HepG2 (cell line): ENCODE data around the gene CCDC183. TPM values are rescaled to one million over a fixed set of nuclear protein-coding genes. Genes with fewer than 3 reads are reported as not detected.
A peak's percentile ranks its signal among the peaks of the same experiment; 100 is the strongest.

Experiments used
- ASH2L ChIP-seq: fragments of 300-600, 200-600 bp; sonication (generic); IDR thresholded peaks from 2 replicates; pipeline ENCODE4 v1.7.0; 2017; ENCODE audit warnings: low read depth, mild to moderate bottlenecking, moderate library complexity, mixed read lengths, low read length; ENCODE audit not compliant: insufficient read length
- CAMTA2 ChIP-seq: sonication (generic); formaldehyde crosslinking; IDR thresholded peaks from 2 replicates; pipeline ENCODE4 v1.4.0; 2020; ENCODE audit warnings: mild to moderate bottlenecking, missing genetic modification reagents, borderline replicate concordance
- EEA1 ChIP-seq: sonication (generic); formaldehyde crosslinking; IDR thresholded peaks from 2 replicates; pipeline ENCODE4 v1.5.1; 2020; ENCODE audit warnings: mild to moderate bottlenecking, missing genetic modification reagents, borderline replicate concordance
- FLYWCH1 ChIP-seq: sonication (generic); formaldehyde crosslinking; IDR thresholded peaks from 2 replicates; pipeline ENCODE4 v1.8.1; 2023; ENCODE audit warnings: mild to moderate bottlenecking, missing genetic modification reagents
- HOXA3 ChIP-seq: sonication (generic); formaldehyde crosslinking; IDR thresholded peaks from 2 replicates; pipeline ENCODE4 v1.5.0; 2020; ENCODE audit warnings: missing genetic modification reagents
- MEIS1 ChIP-seq: sonication (generic); formaldehyde crosslinking; IDR thresholded peaks from 2 replicates; pipeline ENCODE4 v1.9.0; 2021; ENCODE audit warnings: mild to moderate bottlenecking, missing genetic modification reagents, moderate library complexity, borderline replicate concordance
- RBM39 ChIP-seq: fragments of 200-400 bp; formaldehyde crosslinking; IDR thresholded peaks from one replicate; pipeline ENCODE4 v1.6.1; 2018; ENCODE audit warnings: antibody characterized with exemption, mild to moderate bottlenecking, low read depth, low read length; ENCODE audit not compliant: poor library complexity, severe bottlenecking
- SPEN ChIP-seq: sonication (generic); formaldehyde crosslinking; IDR thresholded peaks from 2 replicates; pipeline ENCODE4 v1.5.1; 2020; ENCODE audit warnings: low read depth, mild to moderate bottlenecking, missing genetic modification reagents
- ZNF317 ChIP-seq: sonication (generic); formaldehyde crosslinking; IDR thresholded peaks from 2 replicates; pipeline ENCODE4 v1.5.0; 2020; ENCODE audit warnings: mild to moderate bottlenecking, missing genetic modification reagents
- ZNF558 ChIP-seq: sonication (generic); formaldehyde crosslinking; IDR thresholded peaks from 2 replicates; pipeline ENCODE4 v1.9.0; 2022; ENCODE audit warnings: mild to moderate bottlenecking, missing genetic modification reagents, borderline replicate concordance
- ZNF567 ChIP-seq: sonication (generic); formaldehyde crosslinking; IDR thresholded peaks from 2 replicates; pipeline ENCODE4 v1.8.1; 2023; ENCODE audit warnings: mild to moderate bottlenecking, missing genetic modification reagents, borderline replicate concordance
- ZNF572 ChIP-seq: sonication (generic); formaldehyde crosslinking; IDR thresholded peaks from 2 replicates; pipeline ENCODE4 v1.5.1; 2020; ENCODE audit warnings: mild to moderate bottlenecking, missing genetic modification reagents
- ZNF792 ChIP-seq: IDR thresholded peaks from 2 replicates; pipeline ENCODE4 v1.6.1; 2016
- polyA plus RNA-seq, 8 experiments: library from polyadenylated mRNA; depleted of rRNA in 3 of 8; stranded (reverse) in 7 of 8; unstranded in 1 of 8; fragments of >200 nt; fragmentation: Illumina TruSeq in 4 of 8; extraction: Trizol in 4 of 8; gene quantifications; 2 replicates each; pipeline versions ENCODE4 v1.2.1 to v1.2.3, GENCODE V29; 2011 to 2016; ENCODE audit warnings: low read depth in 4 of 8, missing spikeins in 1 of 8, mixed read lengths in 1 of 8; ENCODE audit not compliant: insufficient read depth in 1 of 8
- total RNA-seq, 5 experiments: library from RNA; depleted of rRNA; stranded (reverse); fragments of >200 nt; fragmentation: Illumina TruSeq; extraction: Trizol; gene quantifications; 2 replicates each; pipeline ENCODE4 v1.2.3, GENCODE V29; 2016; ENCODE audit warnings: low read depth in 1 of 5
- TF ChIP-seq, protein P1 (sequence below): sonication (generic); formaldehyde crosslinking; IDR thresholded peaks from 2 replicates; pipeline ENCODE4 v1.4.0; 2020; ENCODE audit warnings: mild to moderate bottlenecking, missing genetic modification reagents
- TF ChIP-seq, protein P2 (sequence below): sonication (generic); formaldehyde crosslinking; IDR thresholded peaks from 2 replicates; pipeline ENCODE4 v1.5.0; 2020; ENCODE audit warnings: missing genetic modification reagents
- TF ChIP-seq, protein P3 (sequence below): sonication (generic); formaldehyde crosslinking; IDR thresholded peaks from 2 replicates; pipeline ENCODE4 v1.4.0; 2020; ENCODE audit warnings: missing genetic modification reagents
- TF ChIP-seq, protein P4 (sequence below): IDR thresholded peaks from 2 replicates; pipeline ENCODE4 v1.6.1; 2012; ENCODE audit warnings: low read length, improper control_type of control experiment
- TF ChIP-seq, protein P5 (sequence below): IDR thresholded peaks from 2 replicates; pipeline ENCODE4 v1.6.1; 2016; ENCODE audit warnings: mild to moderate bottlenecking, missing biosample characterization, missing genetic modification reagents
- TF ChIP-seq, protein P6 (sequence below): sonication (generic); formaldehyde crosslinking; IDR thresholded peaks from 2 replicates; pipeline ENCODE4 v1.5.1; 2020; ENCODE audit warnings: mild to moderate bottlenecking, missing genetic modification reagents, moderate library complexity

The CCDC183 gene
- total and polyA plus RNA-seq, 2 of the 13 experiments (the other 11 are each of a cell fraction or from before 2014, with no cell fraction given): 5.0 to 66.4 TPM

DNA sequence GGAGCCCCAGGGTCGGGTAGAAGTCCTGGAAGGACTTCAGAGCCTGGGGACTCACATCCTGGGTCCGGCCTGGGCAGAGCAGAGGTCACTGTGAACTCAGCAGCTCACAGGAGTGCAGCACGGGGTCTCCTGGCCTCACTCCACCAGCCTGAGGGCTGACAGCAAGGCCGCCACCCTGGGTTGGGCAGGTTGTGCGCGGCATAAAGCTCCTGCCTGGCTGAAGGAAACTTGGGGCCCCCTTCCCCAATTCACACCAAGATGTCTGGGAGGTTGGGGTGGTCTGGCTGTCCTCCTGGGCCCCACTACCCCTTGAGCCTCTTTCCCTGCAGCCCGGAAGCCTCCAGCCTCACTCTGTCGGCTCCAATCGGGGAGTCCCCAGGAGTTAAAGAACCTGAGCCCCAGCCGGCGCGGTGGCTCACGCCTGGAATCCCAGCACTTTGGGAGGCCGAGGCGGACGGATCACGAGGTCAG lies 33.9 kb upstream of the CCDC183 start (continued):
- TF ChIP-seq, protein P1, sequence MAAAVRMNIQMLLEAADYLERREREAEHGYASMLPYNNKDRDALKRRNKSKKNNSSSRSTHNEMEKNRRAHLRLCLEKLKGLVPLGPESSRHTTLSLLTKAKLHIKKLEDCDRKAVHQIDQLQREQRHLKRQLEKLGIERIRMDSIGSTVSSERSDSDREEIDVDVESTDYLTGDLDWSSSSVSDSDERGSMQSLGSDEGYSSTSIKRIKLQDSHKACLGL: no peak
- TF ChIP-seq EEA1 (no peak), CAMTA2 (CRISPR knock-in tag) (no peak), ZNF792 (CRISPR knock-in tag) (no peak), ZNF558 (CRISPR knock-in tag) (no peak), ZNF572 (CRISPR knock-in tag) (no peak), FLYWCH1 (CRISPR knock-in tag) (no peak), HOXA3 (CRISPR knock-in tag) (peak; percentile 32; the same call in 1 of the 2 replicates), SPEN (CRISPR knock-in tag) (peak; percentile 58), ZNF567 (CRISPR knock-in tag) (no peak), MEIS1 (CRISPR knock-in tag) (no peak), ZNF317 (no peak), ASH2L (no peak), RBM39 (no peak)
- TF ChIP-seq, protein P2, sequence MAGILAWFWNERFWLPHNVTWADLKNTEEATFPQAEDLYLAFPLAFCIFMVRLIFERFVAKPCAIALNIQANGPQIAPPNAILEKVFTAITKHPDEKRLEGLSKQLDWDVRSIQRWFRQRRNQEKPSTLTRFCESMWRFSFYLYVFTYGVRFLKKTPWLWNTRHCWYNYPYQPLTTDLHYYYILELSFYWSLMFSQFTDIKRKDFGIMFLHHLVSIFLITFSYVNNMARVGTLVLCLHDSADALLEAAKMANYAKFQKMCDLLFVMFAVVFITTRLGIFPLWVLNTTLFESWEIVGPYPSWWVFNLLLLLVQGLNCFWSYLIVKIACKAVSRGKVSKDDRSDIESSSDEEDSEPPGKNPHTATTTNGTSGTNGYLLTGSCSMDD (CRISPR knock-in tag): no peak
- TF ChIP-seq, protein P3, sequence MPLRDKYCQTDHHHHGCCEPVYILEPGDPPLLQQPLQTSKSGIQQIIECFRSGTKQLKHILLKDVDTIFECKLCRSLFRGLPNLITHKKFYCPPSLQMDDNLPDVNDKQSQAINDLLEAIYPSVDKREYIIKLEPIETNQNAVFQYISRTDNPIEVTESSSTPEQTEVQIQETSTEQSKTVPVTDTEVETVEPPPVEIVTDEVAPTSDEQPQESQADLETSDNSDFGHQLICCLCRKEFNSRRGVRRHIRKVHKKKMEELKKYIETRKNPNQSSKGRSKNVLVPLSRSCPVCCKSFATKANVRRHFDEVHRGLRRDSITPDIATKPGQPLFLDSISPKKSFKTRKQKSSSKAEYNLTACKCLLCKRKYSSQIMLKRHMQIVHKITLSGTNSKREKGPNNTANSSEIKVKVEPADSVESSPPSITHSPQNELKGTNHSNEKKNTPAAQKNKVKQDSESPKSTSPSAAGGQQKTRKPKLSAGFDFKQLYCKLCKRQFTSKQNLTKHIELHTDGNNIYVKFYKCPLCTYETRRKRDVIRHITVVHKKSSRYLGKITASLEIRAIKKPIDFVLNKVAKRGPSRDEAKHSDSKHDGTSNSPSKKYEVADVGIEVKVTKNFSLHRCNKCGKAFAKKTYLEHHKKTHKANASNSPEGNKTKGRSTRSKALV (CRISPR knock-in tag): no peak
- TF ChIP-seq, protein P4, sequence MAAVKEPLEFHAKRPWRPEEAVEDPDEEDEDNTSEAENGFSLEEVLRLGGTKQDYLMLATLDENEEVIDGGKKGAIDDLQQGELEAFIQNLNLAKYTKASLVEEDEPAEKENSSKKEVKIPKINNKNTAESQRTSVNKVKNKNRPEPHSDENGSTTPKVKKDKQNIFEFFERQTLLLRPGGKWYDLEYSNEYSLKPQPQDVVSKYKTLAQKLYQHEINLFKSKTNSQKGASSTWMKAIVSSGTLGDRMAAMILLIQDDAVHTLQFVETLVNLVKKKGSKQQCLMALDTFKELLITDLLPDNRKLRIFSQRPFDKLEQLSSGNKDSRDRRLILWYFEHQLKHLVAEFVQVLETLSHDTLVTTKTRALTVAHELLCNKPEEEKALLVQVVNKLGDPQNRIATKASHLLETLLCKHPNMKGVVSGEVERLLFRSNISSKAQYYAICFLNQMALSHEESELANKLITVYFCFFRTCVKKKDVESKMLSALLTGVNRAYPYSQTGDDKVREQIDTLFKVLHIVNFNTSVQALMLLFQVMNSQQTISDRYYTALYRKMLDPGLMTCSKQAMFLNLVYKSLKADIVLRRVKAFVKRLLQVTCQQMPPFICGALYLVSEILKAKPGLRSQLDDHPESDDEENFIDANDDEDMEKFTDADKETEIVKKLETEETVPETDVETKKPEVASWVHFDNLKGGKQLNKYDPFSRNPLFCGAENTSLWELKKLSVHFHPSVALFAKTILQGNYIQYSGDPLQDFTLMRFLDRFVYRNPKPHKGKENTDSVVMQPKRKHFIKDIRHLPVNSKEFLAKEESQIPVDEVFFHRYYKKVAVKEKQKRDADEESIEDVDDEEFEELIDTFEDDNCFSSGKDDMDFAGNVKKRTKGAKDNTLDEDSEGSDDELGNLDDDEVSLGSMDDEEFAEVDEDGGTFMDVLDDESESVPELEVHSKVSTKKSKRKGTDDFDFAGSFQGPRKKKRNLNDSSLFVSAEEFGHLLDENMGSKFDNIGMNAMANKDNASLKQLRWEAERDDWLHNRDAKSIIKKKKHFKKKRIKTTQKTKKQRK: no peak
- TF ChIP-seq, protein P5, sequence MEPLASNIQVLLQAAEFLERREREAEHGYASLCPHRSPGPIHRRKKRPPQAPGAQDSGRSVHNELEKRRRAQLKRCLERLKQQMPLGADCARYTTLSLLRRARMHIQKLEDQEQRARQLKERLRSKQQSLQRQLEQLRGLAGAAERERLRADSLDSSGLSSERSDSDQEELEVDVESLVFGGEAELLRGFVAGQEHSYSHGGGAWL: no peak
- TF ChIP-seq, protein P6, sequence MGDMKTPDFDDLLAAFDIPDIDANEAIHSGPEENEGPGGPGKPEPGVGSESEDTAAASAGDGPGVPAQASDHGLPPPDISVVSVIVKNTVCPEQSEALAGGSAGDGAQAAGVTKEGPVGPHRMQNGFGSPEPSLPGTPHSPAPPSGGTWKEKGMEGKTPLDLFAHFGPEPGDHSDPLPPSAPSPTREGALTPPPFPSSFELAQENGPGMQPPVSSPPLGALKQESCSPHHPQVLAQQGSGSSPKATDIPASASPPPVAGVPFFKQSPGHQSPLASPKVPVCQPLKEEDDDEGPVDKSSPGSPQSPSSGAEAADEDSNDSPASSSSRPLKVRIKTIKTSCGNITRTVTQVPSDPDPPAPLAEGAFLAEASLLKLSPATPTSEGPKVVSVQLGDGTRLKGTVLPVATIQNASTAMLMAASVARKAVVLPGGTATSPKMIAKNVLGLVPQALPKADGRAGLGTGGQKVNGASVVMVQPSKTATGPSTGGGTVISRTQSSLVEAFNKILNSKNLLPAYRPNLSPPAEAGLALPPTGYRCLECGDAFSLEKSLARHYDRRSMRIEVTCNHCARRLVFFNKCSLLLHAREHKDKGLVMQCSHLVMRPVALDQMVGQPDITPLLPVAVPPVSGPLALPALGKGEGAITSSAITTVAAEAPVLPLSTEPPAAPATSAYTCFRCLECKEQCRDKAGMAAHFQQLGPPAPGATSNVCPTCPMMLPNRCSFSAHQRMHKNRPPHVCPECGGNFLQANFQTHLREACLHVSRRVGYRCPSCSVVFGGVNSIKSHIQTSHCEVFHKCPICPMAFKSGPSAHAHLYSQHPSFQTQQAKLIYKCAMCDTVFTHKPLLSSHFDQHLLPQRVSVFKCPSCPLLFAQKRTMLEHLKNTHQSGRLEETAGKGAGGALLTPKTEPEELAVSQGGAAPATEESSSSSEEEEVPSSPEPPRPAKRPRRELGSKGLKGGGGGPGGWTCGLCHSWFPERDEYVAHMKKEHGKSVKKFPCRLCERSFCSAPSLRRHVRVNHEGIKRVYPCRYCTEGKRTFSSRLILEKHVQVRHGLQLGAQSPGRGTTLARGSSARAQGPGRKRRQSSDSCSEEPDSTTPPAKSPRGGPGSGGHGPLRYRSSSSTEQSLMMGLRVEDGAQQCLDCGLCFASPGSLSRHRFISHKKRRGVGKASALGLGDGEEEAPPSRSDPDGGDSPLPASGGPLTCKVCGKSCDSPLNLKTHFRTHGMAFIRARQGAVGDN (CRISPR knock-in tag): peak; percentile 84
